Common myeloid progenitor, CD34-positive (primary cell): ENCODE data around the gene CABCOCO1.
A peak's percentile ranks its signal among the peaks of the same experiment; 100 is the strongest.

Source experiments
- CTCF ChIA-PET: fragments of 350-600 bp; sonication (Branson Sonifier 250); formaldehyde crosslinking; loops from one replicate; lab custom pipeline; 2021; ENCODE audit warnings: antibody characterized with exemption; lab: Charles Lee
- POLR2A ChIA-PET: fragments of 350-600 bp; sonication (Branson Sonifier 250); formaldehyde crosslinking; loops from one replicate; lab custom pipeline; 2021; ENCODE audit warnings: antibody characterized with exemption; lab: Charles Lee
- DNase-seq, 3 donors: peaks; one replicate each; pipeline versions ENCODE4 v3.0.0 to v3.0.0-alpha.2; 2013
- H3K27ac ChIP-seq, 2 experiments: 1 replicate in 1 of 2; 2 replicates in 1 of 2; pipeline ENCODE4 v1.7.0; 2013; ENCODE audit warnings: inconsistent platforms in 2 of 2, low read length in 2 of 2, mild to moderate bottlenecking in 2 of 2, low read depth in 1 of 2, moderate library complexity in 1 of 2; ENCODE audit not compliant: severe bottlenecking in 2 of 2, insufficient read depth in 1 of 2, poor library complexity in 1 of 2
- H3K27me3 ChIP-seq, 5 experiments: replicated peaks in 2 of 5; 1 replicate in 3 of 5; 2 replicates in 2 of 5; pipeline versions ENCODE4 v1.6.1 to v1.7.0; 2013; ENCODE audit warnings: low read length in 4 of 5, mild to moderate bottlenecking in 2 of 5, moderate library complexity in 2 of 5, inconsistent platforms in 1 of 5; ENCODE audit not compliant: insufficient read depth in 5 of 5, control insufficient read depth in 4 of 5
- H3K36me3 ChIP-seq, 4 experiments: 1 replicate in 2 of 4; 2 replicates in 2 of 4; pipeline versions ENCODE4 v1.6.1 to v1.7.0; 2013; ENCODE audit warnings: low read length in 3 of 4, control low read depth in 1 of 4, mild to moderate bottlenecking in 1 of 4; ENCODE audit not compliant: control insufficient read depth in 4 of 4, insufficient read depth in 4 of 4
- H3K4me1 ChIP-seq, 4 experiments: 1 replicate in 3 of 4; 2 replicates in 1 of 4; pipeline versions ENCODE4 v1.6.1 to v1.7.1; 2013; ENCODE audit warnings: low read length in 3 of 4, mild to moderate bottlenecking in 3 of 4, control low read depth in 1 of 4, inconsistent platforms in 1 of 4, moderate library complexity in 1 of 4; ENCODE audit not compliant: control insufficient read depth in 4 of 4, insufficient read depth in 4 of 4; ENCODE audit errors: control extremely low read depth in 1 of 4
- H3K4me3 ChIP-seq, 7 experiments: 1 replicate in 4 of 7; 2 replicates in 3 of 7; pipeline versions ENCODE4 v1.5.1 to v1.7.0; 2013; ENCODE audit warnings: mild to moderate bottlenecking in 7 of 7, low read length in 6 of 7, moderate library complexity in 6 of 7, inconsistent platforms in 2 of 7, low read depth in 2 of 7, control low read depth in 1 of 7; ENCODE audit not compliant: insufficient read depth in 4 of 7, control insufficient read depth in 1 of 7; ENCODE audit errors: extremely low read depth in 1 of 7
- H3K9me3 ChIP-seq, 5 experiments: 1 replicate in 4 of 5; 2 replicates in 1 of 5; pipeline versions ENCODE4 v1.6.1 to v1.7.1; 2013; ENCODE audit warnings: low read length in 4 of 5, mild to moderate bottlenecking in 2 of 5, inconsistent platforms in 1 of 5, low read depth in 1 of 5, moderate library complexity in 1 of 5; ENCODE audit not compliant: control insufficient read depth in 4 of 5, insufficient read depth in 2 of 5; ENCODE audit errors: control extremely low read depth in 1 of 5
- WGBS: methylation state at CpG from one replicate; pipeline ENCODE4 v1.1.5; 2013; ENCODE audit not compliant: insufficient coverage; 5-methylcytosine and 5-hydroxymethylcytosine counted together

The CABCOCO1 gene

GRCh38 chr10:61669161-61669725 lies 6.5 kb downstream of the CABCOCO1 start:
- Histone ChIP-seq H3K27ac (no peak overlapping the region), H3K9me3 (no peaks in the 10 kb centered on the region), H3K27me3 (no peaks in the 10 kb centered on the region), H3K4me3 (no peak overlapping the region), H3K36me3 (no peaks in the 10 kb centered on the region), H3K4me1 (no peaks in the 10 kb centered on the region)
- ChIA-PET CTCF (interaction anchor here (1.0 kb wide), 1 partner anchor 34 kb away, joined by 5 read pairs; no protein-coding TSS in a partner anchor), POLR2A (no interaction called here)
- DNase-seq = peak in 1 of 3 donors; percentile 7

- ChIA-PET POLR2A (no interaction called here), CTCF (interaction anchor here (1.0 kb wide), 1 partner anchor 34 kb away, joined by 5 read pairs; no protein-coding TSS in a partner anchor)
- no peaks in the 10 kb centered on the region for H3K27me3 ChIP-seq
- H3K9me3 ChIP-seq = no peaks in the 10 kb centered on the region
- H3K4me1 ChIP-seq = no peaks in the 10 kb centered on the region
- DNase-seq = no peak
- no peaks in the 10 kb centered on the region for H3K36me3 ChIP-seq
- no peak overlapping the region for H3K27ac ChIP-seq
- H3K4me3 ChIP-seq = no peak overlapping the region
Observed at GRCh38 chr10:61669849-61670248, 7.1 kb downstream of the CABCOCO1 start.

GRCh38 chr10:61673360-61673759 lies 10.6 kb downstream of the CABCOCO1 start:
- POLR2A ChIA-PET = no interaction called here

GRCh38 chr10:61682323-61682722 lies 19.6 kb downstream of the CABCOCO1 start:
- Histone ChIP-seq H3K9me3 (no peaks in the 10 kb centered on the region), H3K27ac (no peak overlapping the region), H3K4me3 (no peak overlapping the region), H3K36me3 (no peaks in the 10 kb centered on the region), H3K27me3 (no peaks in the 10 kb centered on the region), H3K4me1 (no peaks in the 10 kb centered on the region)
- 100% methylated on average over 1 of the region's 1 CpG for WGBS
- CTCF ChIA-PET = no interaction called here
- no peak for DNase-seq
- POLR2A ChIA-PET = no interaction called here

More at GRCh38 chr10:61673360-61673759, 10.6 kb downstream of the CABCOCO1 start:
- WGBS = 80% methylated on average over 1 of the region's 4 CpGs
- Histone ChIP-seq H3K36me3 (no peaks in the 10 kb centered on the region), H3K27me3 (no peaks in the 10 kb centered on the region), H3K9me3 (no peaks in the 10 kb centered on the region), H3K27ac (no peak overlapping the region), H3K4me3 (no peak overlapping the region), H3K4me1 (no peaks in the 10 kb centered on the region)
- CTCF ChIA-PET = no interaction called here
- no peak for DNase-seq

GRCh38 chr10:61683319-61683718 lies 20.6 kb downstream of the CABCOCO1 start:
- no peaks in the 10 kb centered on the region for H3K36me3 ChIP-seq
- H3K4me1 ChIP-seq = no peaks in the 10 kb centered on the region
- ChIA-PET POLR2A (no interaction called here), CTCF (no interaction called here)
- DNase-seq = no peak
- 100% methylated on average over 1 of the region's 1 CpG for WGBS
- no peak overlapping the region for H3K4me3 ChIP-seq
- no peaks in the 10 kb centered on the region for H3K27me3 ChIP-seq
- H3K27ac ChIP-seq = no peak overlapping the region
- H3K9me3 ChIP-seq = no peaks in the 10 kb centered on the region

GRCh38 chr10:61684894-61685507 lies 22.3 kb downstream of the CABCOCO1 start:
- H3K36me3 ChIP-seq = no peaks in the 10 kb centered on the region
- no peak overlapping the region for H3K4me3 ChIP-seq
- no peaks in the 10 kb centered on the region for H3K27me3 ChIP-seq
- no peaks in the 10 kb centered on the region for H3K9me3 ChIP-seq
- no peaks in the 10 kb centered on the region for H3K4me1 ChIP-seq
- H3K27ac ChIP-seq = no peak overlapping the region
- CTCF ChIA-PET = no interaction called here
- POLR2A ChIA-PET = interaction anchor here (0.6 kb wide), 1 partner anchor 295 kb away, joined by 4 read pairs; no protein-coding TSS in a partner anchor
- 100% methylated on average over 2 of the region's 3 CpGs for WGBS
- DNase-seq = no peak

GRCh38 chr10:61688551-61689308 lies 26.0 kb downstream of the CABCOCO1 start:
- ChIA-PET POLR2A (no interaction called here), CTCF (no interaction called here)
- H3K4me3 ChIP-seq = no peak overlapping the region
- no peaks in the 10 kb centered on the region for H3K27me3 ChIP-seq
- H3K36me3 ChIP-seq = no peaks in the 10 kb centered on the region
- no peaks in the 10 kb centered on the region for H3K9me3 ChIP-seq
- no peaks in the 10 kb centered on the region for H3K4me1 ChIP-seq
- DNase-seq = no peak
- 98% methylated on average over 5 of the region's 11 CpGs for WGBS
- H3K27ac ChIP-seq = no peak overlapping the region
